ENCODE data around the gene SLC37A1.

SLC37A1 gene

DNA sequence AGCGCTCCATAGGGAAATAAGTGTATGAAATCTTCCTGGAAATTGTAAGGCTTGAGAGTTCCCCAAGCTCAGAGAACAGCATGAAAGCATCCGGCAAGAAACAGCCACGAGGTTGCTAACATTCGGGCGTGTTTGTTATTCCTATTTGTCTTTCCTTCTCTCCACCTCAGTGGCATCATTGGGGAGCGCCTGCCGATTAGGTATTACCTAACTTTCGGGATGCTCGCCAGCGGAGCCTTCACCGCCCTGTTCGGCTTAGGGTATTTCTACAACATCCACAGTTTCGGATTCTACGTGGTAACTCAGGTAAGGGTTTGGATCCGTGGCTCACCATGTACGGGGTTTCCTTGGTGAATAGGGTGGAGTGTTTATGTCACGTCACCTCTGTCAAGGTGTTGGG is 25.7 kb downstream of the SLC37A1 start:
- CTCF ChIA-PET: interaction anchor here (1.2 to 1.3 kb wide), 2 partner anchors 14 to 54 kb away, joined by 3 to 4 read pairs; no protein-coding TSS in a partner anchor
- POLR2A ChIA-PET: no interaction called here

DNA sequence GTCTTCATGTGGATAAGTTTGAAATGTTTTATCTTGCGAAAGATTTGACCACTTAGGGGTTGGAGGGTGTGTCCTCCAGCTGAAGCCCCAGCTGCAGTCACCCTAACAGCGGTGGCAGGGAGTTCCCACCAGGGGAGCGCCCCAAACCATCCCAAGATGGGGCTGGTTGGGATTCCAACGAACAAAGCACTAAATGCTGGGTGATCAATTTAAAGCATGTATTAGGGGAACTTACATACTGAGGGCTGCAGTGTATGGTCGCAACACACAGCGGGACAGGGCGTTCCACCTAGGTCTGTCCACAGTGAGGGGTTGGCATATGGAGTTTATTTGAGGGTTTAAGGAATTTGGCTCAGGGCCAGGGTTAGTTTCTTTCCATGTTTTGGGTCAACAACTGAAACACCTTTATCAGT is 26.3 kb downstream of the SLC37A1 start:
- H3K27ac ChIP-seq (ENCODE audit: extremely low read depth, low read depth, low read length): no peak overlapping the region
- H3K4me3 ChIP-seq (ENCODE audit: low read depth, low read length): no peak overlapping the region
- TF ChIP-seq ZBTB7A (tag by site-specific recombination; IDR thresholded peaks at IDR 0.05; ENCODE audit: low read depth) (no peak), ZNF626 (tag by site-specific recombination; IDR thresholded peaks at IDR 0.05) (no peak), KLF10 (tag by site-specific recombination; IDR thresholded peaks at IDR 0.05) (peak; percentile 56), ZNF544 (tag by site-specific recombination; IDR thresholded peaks at IDR 0.05) (0 out of 2 replicates have a peak, but pooled peaks have one; percentile 30), BCL11A (tag by site-specific recombination; IDR thresholded peaks at IDR 0.05; ENCODE audit: low read depth) (no peak), ZNF548 (tag by site-specific recombination; IDR thresholded peaks at IDR 0.05) (no peak)
- TF ChIP-seq, protein P1, sequence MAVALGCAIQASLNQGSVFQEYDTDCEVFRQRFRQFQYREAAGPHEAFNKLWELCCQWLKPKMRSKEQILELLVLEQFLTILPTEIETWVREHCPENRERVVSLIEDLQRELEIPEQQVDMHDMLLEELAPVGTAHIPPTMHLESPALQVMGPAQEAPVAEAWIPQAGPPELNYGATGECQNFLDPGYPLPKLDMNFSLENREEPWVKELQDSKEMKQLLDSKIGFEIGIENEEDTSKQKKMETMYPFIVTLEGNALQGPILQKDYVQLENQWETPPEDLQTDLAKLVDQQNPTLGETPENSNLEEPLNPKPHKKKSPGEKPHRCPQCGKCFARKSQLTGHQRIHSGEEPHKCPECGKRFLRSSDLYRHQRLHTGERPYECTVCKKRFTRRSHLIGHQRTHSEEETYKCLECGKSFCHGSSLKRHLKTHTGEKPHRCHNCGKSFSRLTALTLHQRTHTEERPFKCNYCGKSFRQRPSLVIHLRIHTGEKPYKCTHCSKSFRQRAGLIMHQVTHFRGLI (tag by site-specific recombination; IDR thresholded peaks at IDR 0.05): no peak
- ChIA-PET POLR2A (no interaction called here), CTCF (interaction anchor here (0.6 to 1.2 kb wide), 2 partner anchors 14 to 1053 kb away, joined by 3 read pairs; no protein-coding TSS in a partner anchor)
- no peaks in the 10 kb centered on the region for H3K9me3 ChIP-seq (ENCODE audit: control insufficient read depth, insufficient read depth, low read depth, low read length)
- H3K4me1 ChIP-seq (ENCODE audit: control insufficient read depth, insufficient read depth, low read length): peaks cover 10% of the 10 kb centered on the region; the same call in 1 of the 2 replicates
- peaks cover 0 to 20% of the 10 kb centered on the region in 2 experiments; a peak in 1 of 3 replicates for H3K36me3 ChIP-seq (ENCODE audit: control insufficient read depth in 2 of 2, insufficient read depth in 1 of 2, low read length in 2 of 2)

More for the DNA sequence above, 25.7 kb downstream of the SLC37A1 start:
- Histone ChIP-seq H3K4me3 (ENCODE audit: low read depth, low read length) (no peak overlapping the region), H3K27ac (ENCODE audit: extremely low read depth, low read depth, low read length) (no peak overlapping the region), H3K4me1 (ENCODE audit: control insufficient read depth, insufficient read depth, low read length) (peaks cover 10% of the 10 kb centered on the region; the same call in 1 of the 2 replicates), H3K36me3 (ENCODE audit: control insufficient read depth in 2 of 2, insufficient read depth in 1 of 2, low read length in 2 of 2) (peaks cover 0 to 19% of the 10 kb centered on the region in 2 experiments; a peak in 1 of 3 replicates), H3K9me3 (ENCODE audit: control insufficient read depth, insufficient read depth, low read depth, low read length) (no peaks in the 10 kb centered on the region)
- TF ChIP-seq ZFP41 (tag by site-specific recombination; IDR thresholded peaks at IDR 0.05; ENCODE audit: borderline replicate concordance): no peak
- TF ChIP-seq ZNF560 (tag by site-specific recombination; IDR thresholded peaks at IDR 0.05; ENCODE audit: borderline replicate concordance): no peak
- TF ChIP-seq SCRT2 (tag by site-specific recombination; IDR thresholded peaks at IDR 0.05): no peak
- TF ChIP-seq ZNF664 (tag by site-specific recombination; IDR thresholded peaks at IDR 0.05): no peak
- TF ChIP-seq ZNF223 (tag by site-specific recombination; IDR thresholded peaks at IDR 0.05): no peak
- TF ChIP-seq, protein P2, sequence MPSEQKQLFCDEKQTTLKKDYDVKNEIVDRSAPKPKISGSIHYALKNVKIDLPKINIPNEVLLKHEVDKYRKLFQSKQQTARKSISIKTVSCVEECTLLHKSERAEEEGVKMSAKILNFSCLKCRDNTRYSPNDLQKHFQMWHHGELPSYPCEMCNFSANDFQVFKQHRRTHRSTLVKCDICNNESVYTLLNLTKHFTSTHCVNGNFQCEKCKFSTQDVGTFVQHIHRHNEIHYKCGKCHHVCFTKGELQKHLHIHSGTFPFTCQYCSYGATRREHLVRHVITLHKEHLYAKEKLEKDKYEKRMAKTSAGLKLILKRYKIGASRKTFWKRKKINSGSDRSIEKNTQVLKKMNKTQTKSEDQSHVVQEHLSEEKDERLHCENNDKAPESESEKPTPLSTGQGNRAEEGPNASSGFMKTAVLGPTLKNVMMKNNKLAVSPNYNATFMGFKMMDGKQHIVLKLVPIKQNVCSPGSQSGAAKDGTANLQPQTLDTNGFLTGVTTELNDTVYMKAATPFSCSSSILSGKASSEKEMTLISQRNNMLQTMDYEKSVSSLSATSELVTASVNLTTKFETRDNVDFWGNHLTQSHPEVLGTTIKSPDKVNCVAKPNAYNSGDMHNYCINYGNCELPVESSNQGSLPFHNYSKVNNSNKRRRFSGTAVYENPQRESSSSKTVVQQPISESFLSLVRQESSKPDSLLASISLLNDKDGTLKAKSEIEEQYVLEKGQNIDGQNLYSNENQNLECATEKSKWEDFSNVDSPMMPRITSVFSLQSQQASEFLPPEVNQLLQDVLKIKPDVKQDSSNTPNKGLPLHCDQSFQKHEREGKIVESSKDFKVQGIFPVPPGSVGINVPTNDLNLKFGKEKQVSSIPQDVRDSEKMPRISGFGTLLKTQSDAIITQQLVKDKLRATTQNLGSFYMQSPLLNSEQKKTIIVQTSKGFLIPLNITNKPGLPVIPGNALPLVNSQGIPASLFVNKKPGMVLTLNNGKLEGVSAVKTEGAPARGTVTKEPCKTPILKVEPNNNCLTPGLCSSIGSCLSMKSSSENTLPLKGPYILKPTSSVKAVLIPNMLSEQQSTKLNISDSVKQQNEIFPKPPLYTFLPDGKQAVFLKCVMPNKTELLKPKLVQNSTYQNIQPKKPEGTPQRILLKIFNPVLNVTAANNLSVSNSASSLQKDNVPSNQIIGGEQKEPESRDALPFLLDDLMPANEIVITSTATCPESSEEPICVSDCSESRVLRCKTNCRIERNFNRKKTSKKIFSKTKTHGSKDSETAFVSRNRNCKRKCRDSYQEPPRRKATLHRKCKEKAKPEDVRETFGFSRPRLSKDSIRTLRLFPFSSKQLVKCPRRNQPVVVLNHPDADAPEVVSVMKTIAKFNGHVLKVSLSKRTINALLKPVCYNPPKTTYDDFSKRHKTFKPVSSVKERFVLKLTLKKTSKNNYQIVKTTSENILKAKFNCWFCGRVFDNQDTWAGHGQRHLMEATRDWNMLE (tag by site-specific recombination; conservative IDR thresholded peaks at IDR 0.05; ENCODE audit: low read depth): no peak
- TF ChIP-seq SCRT1 (tag by site-specific recombination; IDR thresholded peaks at IDR 0.05; ENCODE audit: borderline replicate concordance): no peak
- TF ChIP-seq, protein P3, sequence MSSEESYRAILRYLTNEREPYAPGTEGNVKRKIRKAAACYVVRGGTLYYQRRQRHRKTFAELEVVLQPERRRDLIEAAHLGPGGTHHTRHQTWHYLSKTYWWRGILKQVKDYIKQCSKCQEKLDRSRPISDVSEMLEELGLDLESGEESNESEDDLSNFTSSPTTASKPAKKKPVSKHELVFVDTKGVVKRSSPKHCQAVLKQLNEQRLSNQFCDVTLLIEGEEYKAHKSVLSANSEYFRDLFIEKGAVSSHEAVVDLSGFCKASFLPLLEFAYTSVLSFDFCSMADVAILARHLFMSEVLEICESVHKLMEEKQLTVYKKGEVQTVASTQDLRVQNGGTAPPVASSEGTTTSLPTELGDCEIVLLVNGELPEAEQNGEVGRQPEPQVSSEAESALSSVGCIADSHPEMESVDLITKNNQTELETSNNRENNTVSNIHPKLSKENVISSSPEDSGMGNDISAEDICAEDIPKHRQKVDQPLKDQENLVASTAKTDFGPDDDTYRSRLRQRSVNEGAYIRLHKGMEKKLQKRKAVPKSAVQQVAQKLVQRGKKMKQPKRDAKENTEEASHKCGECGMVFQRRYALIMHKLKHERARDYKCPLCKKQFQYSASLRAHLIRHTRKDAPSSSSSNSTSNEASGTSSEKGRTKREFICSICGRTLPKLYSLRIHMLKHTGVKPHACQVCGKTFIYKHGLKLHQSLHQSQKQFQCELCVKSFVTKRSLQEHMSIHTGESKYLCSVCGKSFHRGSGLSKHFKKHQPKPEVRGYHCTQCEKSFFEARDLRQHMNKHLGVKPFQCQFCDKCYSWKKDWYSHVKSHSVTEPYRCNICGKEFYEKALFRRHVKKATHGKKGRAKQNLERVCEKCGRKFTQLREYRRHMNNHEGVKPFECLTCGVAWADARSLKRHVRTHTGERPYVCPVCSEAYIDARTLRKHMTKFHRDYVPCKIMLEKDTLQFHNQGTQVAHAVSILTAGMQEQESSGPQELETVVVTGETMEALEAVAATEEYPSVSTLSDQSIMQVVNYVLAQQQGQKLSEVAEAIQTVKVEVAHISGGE (tag by site-specific recombination; conservative IDR thresholded peaks at IDR 0.05; ENCODE audit: low read depth): no peak
- no peak for TF ChIP-seq ZNF266 (tag by site-specific recombination; IDR thresholded peaks at IDR 0.05; ENCODE audit: low read depth)
- no peak for TF ChIP-seq ZFP37 (tag by site-specific recombination; IDR thresholded peaks at IDR 0.05)
- no peak for TF ChIP-seq ZFP3 (tag by site-specific recombination; IDR thresholded peaks at IDR 0.05; ENCODE audit: low read depth)
- TF ChIP-seq ZNF157 (tag by site-specific recombination; IDR thresholded peaks at IDR 0.05): no peak
- no peak for TF ChIP-seq ZNF670 (tag by site-specific recombination; IDR thresholded peaks at IDR 0.05; ENCODE audit: low read depth)
